CD4-positive, alpha-beta memory T cell (primary cell): ENCODE data around the gene UGT1A3. TPM values are rescaled to one million over a fixed set of nuclear protein-coding genes. Genes with fewer than 3 reads are reported as not detected.

Source experiments
- CTCF ChIA-PET: fragments of 350-600 bp; sonication (Branson Sonifier 250); formaldehyde crosslinking; loops from one replicate; lab custom pipeline; 2021; ENCODE audit warnings: inconsistent platforms; ENCODE audit not compliant: partially characterized antibody; lab: Charles Lee
- POLR2A ChIA-PET: fragments of 350-600 bp; sonication (Branson Sonifier 250); formaldehyde crosslinking; loops from one replicate; lab custom pipeline; 2021; ENCODE audit not compliant: partially characterized antibody; lab: Charles Lee
- DNase-seq, 5 donors: peaks; one replicate each; pipeline versions ENCODE4 v3.0.0 to v3.0.0-alpha.2; 2020 to 2022; ENCODE audit warnings: mixed read lengths in 1 of 5
- H3K27ac ChIP-seq: one replicate; pipeline ENCODE4 v1.7.0; 2013; ENCODE audit warnings: low read depth, low read length
- H3K27me3 ChIP-seq: 2 replicates; pipeline ENCODE4 v1.7.0; 2013; ENCODE audit warnings: mild to moderate bottlenecking, low read length, moderate library complexity; ENCODE audit not compliant: insufficient read depth
- H3K36me3 ChIP-seq: 2 replicates; pipeline ENCODE4 v1.7.0; 2013; ENCODE audit warnings: mild to moderate bottlenecking, low read length, moderate library complexity; ENCODE audit not compliant: insufficient read depth
- H3K4me1 ChIP-seq: 2 replicates; pipeline ENCODE4 v1.7.0; 2013; ENCODE audit warnings: mild to moderate bottlenecking, low read length, moderate library complexity; ENCODE audit not compliant: insufficient read depth
- H3K4me3 ChIP-seq, 2 donors: one replicate each; pipeline ENCODE4 v1.7.0; 2013; ENCODE audit warnings: low read length in 2 of 2, mild to moderate bottlenecking in 1 of 2
- H3K9me3 ChIP-seq, 2 donors: one replicate each; pipeline ENCODE4 v1.7.0; 2013; ENCODE audit warnings: low read length in 2 of 2, control low read depth in 1 of 2; ENCODE audit not compliant: control insufficient read depth in 1 of 2
- H3K27ac Mint-ChIP-seq, 7 donors: one replicate each; pipeline ENCODE4 v1.8.0; 2020 to 2021; ENCODE audit warnings: mixed read lengths in 7 of 7, mild to moderate bottlenecking in 6 of 7, inconsistent platforms in 3 of 7, moderate library complexity in 3 of 7
- H3K27me3 Mint-ChIP-seq, 2 donors: one replicate each; pipeline ENCODE4 v1.8.0; 2020 to 2021; ENCODE audit warnings: mixed read lengths in 2 of 2
- H3K36me3 Mint-ChIP-seq, 2 donors: one replicate each; pipeline ENCODE4 v1.8.0; 2020 to 2021; ENCODE audit warnings: mixed read lengths in 2 of 2, inconsistent platforms in 1 of 2, mild to moderate bottlenecking in 1 of 2
- H3K4me1 Mint-ChIP-seq, 4 donors: one replicate each; pipeline ENCODE4 v1.8.0; 2020 to 2021; ENCODE audit warnings: mixed read lengths in 4 of 4, mild to moderate bottlenecking in 1 of 4
- H3K4me3 Mint-ChIP-seq, 8 donors: one replicate each; pipeline ENCODE4 v1.8.0; 2020 to 2021; ENCODE audit warnings: mixed read lengths in 8 of 8, mild to moderate bottlenecking in 7 of 8, moderate library complexity in 6 of 8, inconsistent platforms in 3 of 8
- H3K9me3 Mint-ChIP-seq, 8 donors: one replicate each; pipeline ENCODE4 v1.8.0; 2020 to 2021; ENCODE audit warnings: mixed read lengths in 8 of 8, mild to moderate bottlenecking in 5 of 8, inconsistent platforms in 3 of 8, moderate library complexity in 1 of 8
- intact Hi-C: fragments of 100-400 bp; cut with micrococcal nuclease; formaldehyde crosslinking; loops from one replicate; pipeline ENCODE4 v1.15.1; 2023
- polyA plus RNA-seq, 2 donors: library from polyadenylated mRNA; unstranded; fragments of 300-500 nt; fragmentation: Illumina TruSeq; gene quantifications; one replicate each; pipeline ENCODE4 v1.2.3, GENCODE V29; 2021
- total RNA-seq, 2 experiments: library from RNA; stranded (reverse); gene quantifications; one replicate each; pipeline ENCODE4 v1.2.3, GENCODE V29; 2021

UGT1A3 gene
- total and polyA plus RNA-seq, 4 experiments from 2014 or later: not detected

- no peaks in the 10 kb centered on the region for H3K36me3 Mint-ChIP-seq
- intact Hi-C loops: no loop called here
- DNase-seq: no peak
- Histone ChIP-seq H3K4me3 (no peak overlapping the region), H3K27ac (no peak overlapping the region), H3K4me1 (no peaks in the 10 kb centered on the region), H3K27me3 (no peaks in the 10 kb centered on the region), H3K9me3 (no peaks in the 10 kb centered on the region), H3K36me3 (no peaks in the 10 kb centered on the region)
- ChIA-PET CTCF (no interaction called here), POLR2A (no interaction called here)
- H3K27ac Mint-ChIP-seq: no peak overlapping the region
- no peak overlapping the region for H3K4me3 Mint-ChIP-seq
- peaks cover 0 to 6% (median 1%) of the 10 kb centered on the region in 8 donors for H3K9me3 Mint-ChIP-seq
- H3K4me1 Mint-ChIP-seq: no peaks in the 10 kb centered on the region
- peaks cover 25 to 32% of the 10 kb centered on the region in 2 donors for H3K27me3 Mint-ChIP-seq
Observed at GRCh38 chr2:233708942-233709341, 19.9 kb upstream of the UGT1A3 start.

- H3K27ac ChIP-seq: no peak overlapping the region
- Mint-ChIP-seq H3K36me3 (no peaks in the 10 kb centered on the region), H3K27me3 (peaks cover 33% of the 10 kb centered on the region in 2 donors), H3K4me3 (no peak overlapping the region), H3K9me3 (peaks cover 0 to 2% (median 0%) of the 10 kb centered on the region in 8 donors), H3K27ac (no peak overlapping the region), H3K4me1 (no peaks in the 10 kb centered on the region)
- no peaks in the 10 kb centered on the region for H3K27me3 ChIP-seq
- intact Hi-C loops: loop anchor here (5.0 kb wide), 1 partner anchor 1104 kb away; no protein-coding TSS in a partner anchor
- no peak overlapping the region for H3K4me3 ChIP-seq
- ChIA-PET CTCF (interaction anchor here (0.9 to 1.5 kb wide), 4 partner anchors 10 to 37 kb away, joined by 3 to 4 read pairs (median 3); no protein-coding TSS in a partner anchor), POLR2A (no interaction called here)
- H3K4me1 ChIP-seq: no peaks in the 10 kb centered on the region
- DNase-seq: peak; percentile 32 to 58 (median 44)
- no peaks in the 10 kb centered on the region for H3K36me3 ChIP-seq
- no peaks in the 10 kb centered on the region for H3K9me3 ChIP-seq
Observed at GRCh38 chr2:233711312-233712008, 17.4 kb upstream of the UGT1A3 start.

- no peak within 1 kb of the TSS for H3K4me3 Mint-ChIP-seq
- no peak within 1 kb of the TSS for H3K27ac ChIP-seq
- intact Hi-C loops: loop anchor here (5.0 kb wide), 1 partner anchor 1105 kb away; no protein-coding TSS in a partner anchor
- no peaks in the 10 kb centered on the region for H3K4me1 Mint-ChIP-seq
- no peaks in the 10 kb centered on the region for H3K4me1 ChIP-seq
- DNase-seq: no peak
- peak within 1 kb of the TSS in 1 of 7 donors; percentile 31 for H3K27ac Mint-ChIP-seq
- POLR2A ChIA-PET: no interaction called here
- H3K27me3 Mint-ChIP-seq: peaks cover 29 to 36% of the 10 kb centered on the region in 2 donors
- CTCF ChIA-PET: interaction anchor here (1.5 kb wide), 1 partner anchor 8 kb away, joined by 4 read pairs; no protein-coding TSS in a partner anchor
- no peaks in the 10 kb centered on the region for H3K36me3 Mint-ChIP-seq
- H3K9me3 Mint-ChIP-seq: peaks cover 0 to 2% (median 0%) of the 10 kb centered on the region in 8 donors
- H3K27me3 ChIP-seq: no peaks in the 10 kb centered on the region
- H3K4me3 ChIP-seq: no peak within 1 kb of the TSS
- H3K9me3 ChIP-seq: no peaks in the 10 kb centered on the region
- no peaks in the 10 kb centered on the region for H3K36me3 ChIP-seq
Observed at GRCh38 chr2:233712611-233713261, 16.1 kb upstream of the UGT1A3 start, which contains the start of gene UGT1A5. UGT1A5 (plus strand) TSS chr2:233712907; CDS start chr2:233712992, 85 bp downstream.

- Mint-ChIP-seq H3K27me3 (peaks cover 24 to 31% of the 10 kb centered on the region in 2 donors), H3K36me3 (no peaks in the 10 kb centered on the region), H3K9me3 (peaks cover 0 to 2% (median 0%) of the 10 kb centered on the region in 8 donors), H3K4me3 (no peak overlapping the region), H3K27ac (peak overlapping the region in 1 of 7 donors; percentile 31), H3K4me1 (no peaks in the 10 kb centered on the region)
- CTCF ChIA-PET: no interaction called here
- intact Hi-C loops: loop anchor here (5.0 kb wide), 1 partner anchor 1106 kb away; no protein-coding TSS in a partner anchor
- no peak overlapping the region for H3K4me3 ChIP-seq
- H3K27ac ChIP-seq: no peak overlapping the region
- H3K36me3 ChIP-seq: no peaks in the 10 kb centered on the region
- H3K27me3 ChIP-seq: no peaks in the 10 kb centered on the region
- POLR2A ChIA-PET: no interaction called here
- DNase-seq: no peak
- H3K4me1 ChIP-seq: no peaks in the 10 kb centered on the region
- no peaks in the 10 kb centered on the region for H3K9me3 ChIP-seq
Observed at GRCh38 chr2:233713262-233713615, 15.6 kb upstream of the UGT1A3 start.

- no peak overlapping the region for H3K27ac Mint-ChIP-seq
- H3K9me3 Mint-ChIP-seq: peaks cover 0 to 2% (median 0%) of the 10 kb centered on the region in 8 donors
- H3K27me3 Mint-ChIP-seq: peaks cover 26 to 31% of the 10 kb centered on the region in 2 donors
- no peaks in the 10 kb centered on the region for H3K36me3 Mint-ChIP-seq
- Histone ChIP-seq H3K4me3 (no peak overlapping the region), H3K9me3 (no peaks in the 10 kb centered on the region), H3K27ac (no peak overlapping the region), H3K36me3 (no peaks in the 10 kb centered on the region), H3K27me3 (no peaks in the 10 kb centered on the region), H3K4me1 (no peaks in the 10 kb centered on the region)
- intact Hi-C loops: loop anchor here (5.0 kb wide), 1 partner anchor 1107 kb away; no protein-coding TSS in a partner anchor
- no peak overlapping the region for H3K4me3 Mint-ChIP-seq
- DNase-seq: no peak
- H3K4me1 Mint-ChIP-seq: no peaks in the 10 kb centered on the region
- POLR2A ChIA-PET: no interaction called here
- CTCF ChIA-PET: no interaction called here
Observed at GRCh38 chr2:233714121-233714520, 14.7 kb upstream of the UGT1A3 start.

- no peak within 1 kb of the TSS for H3K27ac ChIP-seq
- no peaks in the 10 kb centered on the region for H3K36me3 ChIP-seq
- Mint-ChIP-seq H3K4me1 (no peaks in the 10 kb centered on the region), H3K27ac (no peak within 1 kb of the TSS), H3K9me3 (peaks cover 0 to under 1% (median 0%) of the 10 kb centered on the region in 8 donors), H3K36me3 (no peaks in the 10 kb centered on the region), H3K27me3 (peaks cover 18 to 28% of the 10 kb centered on the region in 2 donors), H3K4me3 (no peak within 1 kb of the TSS)
- ChIA-PET POLR2A (no interaction called here), CTCF (no interaction called here)
- no peaks in the 10 kb centered on the region for H3K9me3 ChIP-seq
- no peaks in the 10 kb centered on the region for H3K4me1 ChIP-seq
- no peaks in the 10 kb centered on the region for H3K27me3 ChIP-seq
- DNase-seq: no peak
- no peak within 1 kb of the TSS for H3K4me3 ChIP-seq
- intact Hi-C loops: no loop called here
Observed at GRCh38 chr2:233718552-233718951, 10.3 kb upstream of the UGT1A3 start, which contains the start of gene UGT1A4. UGT1A4 (plus strand) TSS chr2:233718736; CDS start chr2:233718821, 85 bp downstream.
